ENCODE measurements around the gene SOX1. TPM values are rescaled to one million over a fixed set of nuclear protein-coding genes. Genes with fewer than 3 reads are reported as not detected.

The SOX1 gene
- total and polyA plus RNA-seq, 7 donors = under 0.01 to 0.36 (median 0.01) TPM; not detected in 4

- WGBS, 2 donors = 6 to 9% methylated on average over 25 of the region's 25 CpGs
- Histone ChIP-seq H3K27me3 (peaks cover 37 to 100% (median 89%) of the 10 kb centered on the region in 3 donors), H3K4me3 (peak overlapping the region in 3 of 4 donors; percentile 17 to 30 (median 18)), H3K27ac (no peak overlapping the region), H3K36me3 (no peaks in the 10 kb centered on the region), H3K9me3 (no peaks in the 10 kb centered on the region), H3K4me1 (peaks cover 0 to 49% (median 34%) of the 10 kb centered on the region in 4 donors)
- intact Hi-C loops (cut with DNase I) = no loop called here
- TF ChIP-seq EP300 (IDR thresholded peaks at IDR 0.05) (no peak), POLR2AphosphoS5 (IDR thresholded peaks at IDR 0.05) (no peak), POLR2A (IDR thresholded peaks at IDR 0.05) (no peak), CTCF (IDR thresholded peaks at IDR 0.05) (no peak)
- no peak for DNase-seq
Measured at GRCh38 chr13:112057439-112057735, 9.6 kb upstream of the SOX1 start.

GRCh38 chr13:112057736-112058518, 9.0 kb upstream of the SOX1 start:
- no peak overlapping the region for H3K27ac ChIP-seq
- TF ChIP-seq POLR2A (IDR thresholded peaks at IDR 0.05) (no peak), POLR2AphosphoS5 (IDR thresholded peaks at IDR 0.05) (no peak), EP300 (IDR thresholded peaks at IDR 0.05) (no peak), CTCF (IDR thresholded peaks at IDR 0.05) (no peak)
- WGBS, 2 donors = 3 to 4% methylated on average over 57 of the region's 57 CpGs
- H3K36me3 ChIP-seq = no peaks in the 10 kb centered on the region
- H3K4me1 ChIP-seq = peaks cover 0 to 54% (median 36%) of the 10 kb centered on the region in 4 donors
- H3K9me3 ChIP-seq = no peaks in the 10 kb centered on the region
- peak overlapping the region in 1 of 4 donors; percentile 30 for H3K4me3 ChIP-seq
- intact Hi-C loops (cut with DNase I) = no loop called here
- H3K27me3 ChIP-seq = peaks cover 42 to 100% (median 91%) of the 10 kb centered on the region in 3 donors
- no peak for DNase-seq

- DNase-seq = no peak
- intact Hi-C loops (cut with DNase I) = no loop called here
- no peak overlapping the region for H3K27ac ChIP-seq
- no peak for TF ChIP-seq POLR2A (IDR thresholded peaks at IDR 0.05)
- TF ChIP-seq CTCF (IDR thresholded peaks at IDR 0.05) = no peak
- TF ChIP-seq POLR2AphosphoS5 (IDR thresholded peaks at IDR 0.05) = no peak
- no peak for TF ChIP-seq EP300 (IDR thresholded peaks at IDR 0.05)
- H3K36me3 ChIP-seq = no peaks in the 10 kb centered on the region
- H3K4me1 ChIP-seq = peaks cover 0 to 55% (median 35%) of the 10 kb centered on the region in 4 donors
- peaks cover 41 to 100% (median 92%) of the 10 kb centered on the region in 3 donors for H3K27me3 ChIP-seq
- WGBS, 2 donors = 4 to 5% methylated on average over 11 of the region's 11 CpGs
- H3K9me3 ChIP-seq = no peaks in the 10 kb centered on the region
- no peak overlapping the region for H3K4me3 ChIP-seq
Measured at GRCh38 chr13:112058519-112058873, 8.5 kb upstream of the SOX1 start.

- DNase-seq = no peak
- no peak overlapping the region for H3K27ac ChIP-seq
- intact Hi-C loops (cut with DNase I) = no loop called here
- no peak for TF ChIP-seq POLR2A (IDR thresholded peaks at IDR 0.05)
- no peak for TF ChIP-seq EP300 (IDR thresholded peaks at IDR 0.05)
- TF ChIP-seq POLR2AphosphoS5 (IDR thresholded peaks at IDR 0.05) = no peak
- TF ChIP-seq CTCF (IDR thresholded peaks at IDR 0.05) = no peak
- H3K36me3 ChIP-seq = no peaks in the 10 kb centered on the region
- WGBS, 2 donors = 7 to 11% methylated on average over 5 of the region's 5 CpGs
- H3K27me3 ChIP-seq = peaks cover 36 to 100% (median 92%) of the 10 kb centered on the region in 3 donors
- H3K9me3 ChIP-seq = no peaks in the 10 kb centered on the region
- H3K4me1 ChIP-seq = peaks cover 0 to 50% (median 30%) of the 10 kb centered on the region in 4 donors
- no peak overlapping the region for H3K4me3 ChIP-seq
Measured at GRCh38 chr13:112058941-112059340, 8.0 kb upstream of the SOX1 start.
